Heart right ventricle (tissue), 16 donors: Measurements from ENCODE around the gene UPF1. TPM values are rescaled to one million over a fixed set of nuclear protein-coding genes. Genes with fewer than 3 reads are reported as not detected.

Experiments
- ATAC-seq, 8 donors: fragments of 200-7000 bp; cut with Tn5 transposase; one replicate each; pipeline ENCODE4 v1.9.1; 2020; ENCODE audit warnings: mild to moderate bottlenecking in 8 of 8, moderate library complexity in 8 of 8, moderate number of reproducible peaks in 1 of 8
- DNase-seq, 2 donors: peaks; one replicate each; pipeline ENCODE4 v3.0.0-alpha.2; 2020
- H3K27ac ChIP-seq, 10 donors: fragments of 200-600 bp; sonication (generic) in 2 of 10; one replicate each; pipeline versions ENCODE4 v1.5.0 to v1.8.0; 2020 to 2022; ENCODE audit warnings: mild to moderate bottlenecking in 3 of 10
- H3K27me3 ChIP-seq, 7 donors: fragments of 200-600 bp; one replicate each; pipeline ENCODE4 v1.8.0; 2021 to 2022; ENCODE audit warnings: mild to moderate bottlenecking in 2 of 7
- H3K36me3 ChIP-seq, 9 donors: fragments of 200-600 bp; sonication (generic) in 1 of 9; one replicate each; pipeline versions ENCODE4 v1.5.0 to v1.8.0; 2020 to 2022; ENCODE audit warnings: mild to moderate bottlenecking in 2 of 9
- H3K4me1 ChIP-seq, 9 donors: fragments of 200-600 bp; sonication (generic) in 1 of 9; one replicate each; pipeline versions ENCODE4 v1.5.0 to v1.8.0; 2020 to 2022; ENCODE audit warnings: mild to moderate bottlenecking in 4 of 9
- H3K4me3 ChIP-seq, 10 donors: fragments of 200-600 bp; sonication (generic) in 2 of 10; one replicate each; pipeline versions ENCODE4 v1.5.0 to v1.8.0; 2020 to 2022; ENCODE audit warnings: mild to moderate bottlenecking in 7 of 10, moderate library complexity in 2 of 10
- H3K9me3 ChIP-seq, 11 donors: fragments of 200-600 bp in 10 of 11; sonication (generic) in 2 of 11; one replicate each; pipeline versions ENCODE4 v1.5.0 to v1.8.0; 2013 to 2022; ENCODE audit warnings: mild to moderate bottlenecking in 2 of 11, control low read depth in 1 of 11, moderate library complexity in 1 of 11
- WGBS, 2 donors: extraction: QIAGEN DNeasy Blood & Tissue Kit; methylation state at CpG; one replicate each; pipeline ENCODE4 v1.1.7; 2013; ENCODE audit warnings: inconsistent platforms in 1 of 2; 5-methylcytosine and 5-hydroxymethylcytosine counted together
- intact Hi-C, 10 donors: fragments of 100-400 bp; cut with DNase I; formaldehyde crosslinking; loops; one replicate each; pipeline versions ENCODE4 v1.11.1 to v1.14.2; 2022
- polyA plus RNA-seq, 2 donors: library from polyadenylated mRNA; stranded (reverse); fragments of 200-250 nt; gene quantifications; one replicate each; pipeline ENCODE4 v1.2.3, GENCODE V29; 2013
- total RNA-seq, 10 donors: library from RNA; stranded (reverse); fragmentation: NEBNext Ultra II Directional in 3 of 10; extraction: Animal tissue kit (Norgen Biotek cat#: 25700) in 3 of 10; gene quantifications; one replicate each; pipeline versions ENCODE4 v1.2.1 to v1.2.4, GENCODE V29; 2021 to 2023
- TF ChIP-seq, protein P1 (sequence below), 9 donors: fragments of 200-600 bp; sonication (generic) in 2 of 9; IDR thresholded peaks; one replicate each; pipeline versions ENCODE4 v1.5.0 to v1.8.0; 2021 to 2022; ENCODE audit warnings: antibody characterized with exemption in 9 of 9, mild to moderate bottlenecking in 5 of 9, moderate library complexity in 1 of 9
- donor health status: Arrhythmogenic right ventricular cardiomyopathy.
- donor health status: ischemic (EF 13 %, LVEDD 7.1; RV severe dilation, severe dysfunction).
- donor health status: healthy with polysubstance abuse.
- donor health status: DM: no; HTN: yes; CAD: no.
- donor health status: DM: no; HTN: no; CAD: no.
- donor health status: ischemic (EF 25% LVEDD 6.9; RV normal size, moderate dysfunction).
- donor health status: ischemic (EF 25% LVEDD 5.7; RV mildly dilated, moderate dysfunction).
- donor health status: healthy.
- donor health status: DM: yes; HTN: yes; CAD: no.
- donor health status: Ischemic cardiomyopathy.
- donor health status: ischemic (EF 35%, LVEDD 5.7; RV mildly dilated, moderate dysfunction).
- donor health status: nonischemic (EF 11% LVEDD 7.7; RV severe dilation, severe dysfunction).
- donor health status: DM: yes; HTN: yes; CAD: no.
- donor health status: PGD.
- donor health status: ischemic (EF 29% LVEDD 5.4; RV normal size, mild dysfunction).
- donor health status: nonischemic (EF 23%, LVEDD 6.1; RV moderate dilation, normal function).

The UPF1 gene
- total and polyA plus RNA-seq, 12 donors: 25.2 to 44.3 (median 36.8) TPM

GRCh38 chr19:18910010-18910409 lies 78.3 kb downstream of the UPF1 start:
- peaks cover 0 to 98% (median 21%) of the 10 kb centered on the region in 9 donors for H3K36me3 ChIP-seq
- H3K27me3 ChIP-seq: no peaks in the 10 kb centered on the region
- no peaks in the 10 kb centered on the region for H3K9me3 ChIP-seq
- no peak for ATAC-seq
- H3K4me1 ChIP-seq: peaks cover 0 to 5% (median 0%) of the 10 kb centered on the region in 9 donors
- intact Hi-C loops: loop anchor here in 1 of 10 donors (10.0 kb wide), 1 partner anchor 445 kb away; no protein-coding TSS in a partner anchor
- no peak overlapping the region for H3K4me3 ChIP-seq
- H3K27ac ChIP-seq: no peak overlapping the region
- 83 to 94% methylated on average over 10 of the region's 10 CpGs for WGBS, 2 donors
- no peak for DNase-seq
- TF ChIP-seq, protein P1, sequence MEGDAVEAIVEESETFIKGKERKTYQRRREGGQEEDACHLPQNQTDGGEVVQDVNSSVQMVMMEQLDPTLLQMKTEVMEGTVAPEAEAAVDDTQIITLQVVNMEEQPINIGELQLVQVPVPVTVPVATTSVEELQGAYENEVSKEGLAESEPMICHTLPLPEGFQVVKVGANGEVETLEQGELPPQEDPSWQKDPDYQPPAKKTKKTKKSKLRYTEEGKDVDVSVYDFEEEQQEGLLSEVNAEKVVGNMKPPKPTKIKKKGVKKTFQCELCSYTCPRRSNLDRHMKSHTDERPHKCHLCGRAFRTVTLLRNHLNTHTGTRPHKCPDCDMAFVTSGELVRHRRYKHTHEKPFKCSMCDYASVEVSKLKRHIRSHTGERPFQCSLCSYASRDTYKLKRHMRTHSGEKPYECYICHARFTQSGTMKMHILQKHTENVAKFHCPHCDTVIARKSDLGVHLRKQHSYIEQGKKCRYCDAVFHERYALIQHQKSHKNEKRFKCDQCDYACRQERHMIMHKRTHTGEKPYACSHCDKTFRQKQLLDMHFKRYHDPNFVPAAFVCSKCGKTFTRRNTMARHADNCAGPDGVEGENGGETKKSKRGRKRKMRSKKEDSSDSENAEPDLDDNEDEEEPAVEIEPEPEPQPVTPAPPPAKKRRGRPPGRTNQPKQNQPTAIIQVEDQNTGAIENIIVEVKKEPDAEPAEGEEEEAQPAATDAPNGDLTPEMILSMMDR (IDR thresholded peaks at IDR 0.05): no peak

DNA sequence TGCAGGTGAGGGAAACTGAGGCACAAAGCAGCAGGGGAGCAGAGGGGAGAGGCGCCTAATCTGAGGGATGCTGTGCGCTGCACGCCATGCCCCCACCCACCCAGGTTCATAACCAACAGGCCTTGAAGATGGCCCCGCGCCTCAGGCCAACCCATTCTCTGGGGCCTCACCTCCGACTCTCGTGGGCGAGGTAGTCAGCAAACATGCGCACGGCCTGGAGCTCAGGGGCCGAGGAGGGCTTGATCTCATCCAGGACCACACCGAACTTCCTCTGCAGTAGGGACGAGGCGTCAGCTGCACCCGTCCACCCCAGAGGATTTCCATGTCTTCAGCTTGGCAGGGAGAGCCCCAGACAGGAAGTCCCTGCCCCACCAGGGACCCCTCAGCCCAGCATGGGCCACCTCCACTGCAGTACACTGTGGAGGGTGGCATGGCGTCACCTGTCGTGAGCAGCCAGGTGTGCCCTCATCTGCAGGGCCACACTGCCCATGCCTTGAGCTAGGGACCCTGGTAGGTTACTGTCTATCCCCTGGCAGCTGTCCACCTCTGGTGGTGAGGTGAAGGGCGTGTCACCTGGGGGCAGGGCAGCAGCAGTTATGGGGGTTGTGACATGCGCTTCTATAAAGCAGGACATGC lies 79.2 kb downstream of the UPF1 start:
- intact Hi-C loops: loop anchor here in 1 of 10 donors (10.0 kb wide), 1 partner anchor 446 kb away; no protein-coding TSS in a partner anchor
- H3K27me3 ChIP-seq: no peaks in the 10 kb centered on the region
- TF ChIP-seq, protein P1 (IDR thresholded peaks at IDR 0.05): no peak
- H3K36me3 ChIP-seq: peaks cover 0 to 98% (median 19%) of the 10 kb centered on the region in 9 donors
- no peak for DNase-seq
- H3K4me3 ChIP-seq: no peak overlapping the region
- H3K4me1 ChIP-seq: peaks cover 0 to 11% (median 0%) of the 10 kb centered on the region in 9 donors
- ATAC-seq: peak in 1 of 8 donors; percentile 4
- WGBS, 2 donors: 95% methylated on average over 19 of the region's 19 CpGs
- no peaks in the 10 kb centered on the region for H3K9me3 ChIP-seq
- H3K27ac ChIP-seq: no peak overlapping the region

GRCh38 chr19:18912933-18913332 lies 81.2 kb downstream of the UPF1 start:
- H3K4me3 ChIP-seq: no peak overlapping the region
- H3K27me3 ChIP-seq: no peaks in the 10 kb centered on the region
- peaks cover 0 to 22% (median 10%) of the 10 kb centered on the region in 9 donors for H3K4me1 ChIP-seq
- ATAC-seq (peak in 1 of 8 donors; percentile 6), DNase-seq (no peak)
- TF ChIP-seq, protein P1 (IDR thresholded peaks at IDR 0.05): no peak
- intact Hi-C loops: loop anchor here in 1 of 10 donors (10.0 kb wide), 1 partner anchor 448 kb away; no protein-coding TSS in a partner anchor
- H3K36me3 ChIP-seq: peaks cover 0 to 87% (median 9%) of the 10 kb centered on the region in 9 donors
- no peaks in the 10 kb centered on the region for H3K9me3 ChIP-seq
- no peak overlapping the region for H3K27ac ChIP-seq
- 94 to 95% methylated on average over 14 of the region's 14 CpGs for WGBS, 2 donors

DNA sequence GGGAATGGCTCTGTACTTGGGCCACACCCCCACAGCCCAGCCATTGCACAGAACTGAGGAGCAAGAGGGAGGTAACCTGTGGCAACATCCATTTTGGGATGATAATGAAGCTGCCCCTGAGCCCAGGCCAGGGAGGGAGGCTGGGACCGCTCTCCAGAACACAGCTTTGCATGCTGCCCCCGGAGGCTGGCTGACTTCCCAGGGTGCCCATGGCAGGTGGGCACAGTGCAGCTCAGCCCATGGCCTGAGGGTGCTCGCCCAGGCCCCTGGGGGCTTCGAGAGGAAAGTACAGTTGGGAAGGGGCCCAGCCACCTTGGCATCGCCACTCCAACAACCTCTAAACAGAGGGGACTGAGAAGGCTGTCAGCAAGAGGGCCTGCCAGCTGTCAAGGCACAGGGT lies 81.7 kb downstream of the UPF1 start:
- H3K4me1 ChIP-seq: peaks cover 3 to 27% (median 15%) of the 10 kb centered on the region in 9 donors
- 93 to 96% methylated on average over 5 of the region's 5 CpGs for WGBS, 2 donors
- H3K4me3 ChIP-seq: no peak overlapping the region
- H3K36me3 ChIP-seq: peaks cover 0 to 82% (median 9%) of the 10 kb centered on the region in 9 donors
- H3K9me3 ChIP-seq: no peaks in the 10 kb centered on the region
- TF ChIP-seq, protein P1 (IDR thresholded peaks at IDR 0.05): no peak
- peak in 1 of 8 donors; percentile 15 for ATAC-seq
- intact Hi-C loops: loop anchor here in 1 of 10 donors (10.0 kb wide), 1 partner anchor 449 kb away; no protein-coding TSS in a partner anchor
- no peaks in the 10 kb centered on the region for H3K27me3 ChIP-seq
- H3K27ac ChIP-seq: no peak overlapping the region
- no peak for DNase-seq
